Measurements from ENCODE around the gene SH3BP1.

Gene SH3BP1

GRCh38 chr22:37675930-37676735, 36.7 kb downstream of the SH3BP1 start:
- CTCF ChIA-PET = interaction anchor here (0.9 to 21.2 kb wide), 5 partner anchors 15 to 68 kb away, joined by 4 to 506 read pairs (median 6); partner anchors contain the start of genes GGA1, PDXP and SH3BP1
- peak; percentile 38 for DNase-seq
- peaks cover 23% of the 10 kb centered on the region for H3K36me3 Mint-ChIP-seq
- peaks cover 62% of the 10 kb centered on the region for H3K4me1 Mint-ChIP-seq
- no peaks in the 10 kb centered on the region for H3K9me3 Mint-ChIP-seq
- H3K27ac Mint-ChIP-seq = peak overlapping the region; percentile 100
- no peaks in the 10 kb centered on the region for H3K27me3 Mint-ChIP-seq
- peak overlapping the region; percentile 80 for H3K4me3 Mint-ChIP-seq

GRCh38 chr22:37676736-37677492, 37.4 kb downstream of the SH3BP1 start:
- Mint-ChIP-seq H3K4me3 (peak overlapping the region; percentile 80), H3K4me1 (peaks cover 64% of the 10 kb centered on the region), H3K27ac (peak overlapping the region; percentile 100), H3K27me3 (no peaks in the 10 kb centered on the region), H3K9me3 (no peaks in the 10 kb centered on the region), H3K36me3 (peaks cover 23% of the 10 kb centered on the region)
- DNase-seq = peak; percentile 95
- CTCF ChIA-PET = interaction anchor here (0.5 to 21.2 kb wide), 3 partner anchors 18 to 65 kb away, joined by 3 to 506 read pairs (median 3); partner anchors contain the start of gene SH3BP1

- H3K27me3 Mint-ChIP-seq = no peaks in the 10 kb centered on the region
- CTCF ChIA-PET = interaction anchor here (0.5 to 21.2 kb wide), 4 partner anchors 18 to 71 kb away, joined by 3 to 506 read pairs (median 3); partner anchors contain the start of gene SH3BP1
- H3K36me3 Mint-ChIP-seq = peaks cover 21% of the 10 kb centered on the region
- peak overlapping the region; percentile 100 for H3K27ac Mint-ChIP-seq
- peaks cover 58% of the 10 kb centered on the region for H3K4me1 Mint-ChIP-seq
- H3K9me3 Mint-ChIP-seq = no peaks in the 10 kb centered on the region
- DNase-seq = no peak
- H3K4me3 Mint-ChIP-seq = peak overlapping the region; percentile 80
These were observed 38.1 kb downstream of the SH3BP1 start for GRCh38 chr22:37677493-37677974.

- H3K9me3 Mint-ChIP-seq = no peaks in the 10 kb centered on the region
- no peaks in the 10 kb centered on the region for H3K27me3 Mint-ChIP-seq
- peak overlapping the region; percentile 100 for H3K27ac Mint-ChIP-seq
- no peak for DNase-seq
- H3K36me3 Mint-ChIP-seq = peaks cover 21% of the 10 kb centered on the region
- CTCF ChIA-PET = interaction anchor here (0.6 to 21.2 kb wide), 3 partner anchors 10 to 72 kb away, joined by 3 to 506 read pairs (median 3); partner anchors contain the start of gene SH3BP1
- no peak overlapping the region for H3K4me3 Mint-ChIP-seq
- H3K4me1 Mint-ChIP-seq = peaks cover 51% of the 10 kb centered on the region
These were observed 38.9 kb downstream of the SH3BP1 start for GRCh38 chr22:37678372-37678771.

GRCh38 chr22:37679670-37680069, 40.2 kb downstream of the SH3BP1 start:
- Mint-ChIP-seq H3K4me3 (no peak overlapping the region), H3K27me3 (no peaks in the 10 kb centered on the region), H3K27ac (peak overlapping the region; percentile 69), H3K36me3 (peaks cover 21% of the 10 kb centered on the region), H3K9me3 (no peaks in the 10 kb centered on the region), H3K4me1 (peaks cover 39% of the 10 kb centered on the region)
- no peak for DNase-seq
- CTCF ChIA-PET = interaction anchor here (1.1 to 21.2 kb wide), 4 partner anchors 16 to 71 kb away, joined by 3 to 506 read pairs (median 51); partner anchors contain the start of genes GGA1, PDXP and SH3BP1

- H3K4me3 Mint-ChIP-seq = no peak overlapping the region
These were observed 40.9 kb downstream of the SH3BP1 start for GRCh38 chr22:37680191-37680851.

GRCh38 chr22:37681001-37681424, 41.5 kb downstream of the SH3BP1 start:
- DNase-seq = no peak
- H3K4me3 Mint-ChIP-seq = no peak overlapping the region
- peaks cover 32% of the 10 kb centered on the region for H3K4me1 Mint-ChIP-seq
- H3K9me3 Mint-ChIP-seq = no peaks in the 10 kb centered on the region
- CTCF ChIA-PET = interaction anchor here (1.2 to 21.2 kb wide), 10 partner anchors 9 to 72 kb away, joined by 3 to 506 read pairs (median 6); partner anchors contain the start of genes GGA1, PDXP and SH3BP1
- H3K27ac Mint-ChIP-seq = peak overlapping the region; percentile 81
- H3K27me3 Mint-ChIP-seq = no peaks in the 10 kb centered on the region
- H3K36me3 Mint-ChIP-seq = peaks cover 18% of the 10 kb centered on the region

More at GRCh38 chr22:37680191-37680851, 40.9 kb downstream of the SH3BP1 start:
- Mint-ChIP-seq H3K27ac (peak overlapping the region; percentile 69), H3K36me3 (peaks cover 20% of the 10 kb centered on the region), H3K27me3 (no peaks in the 10 kb centered on the region), H3K9me3 (no peaks in the 10 kb centered on the region), H3K4me1 (peaks cover 34% of the 10 kb centered on the region)
- CTCF ChIA-PET = interaction anchor here (1.1 to 21.2 kb wide), 8 partner anchors 11 to 71 kb away, joined by 3 to 506 read pairs (median 6); partner anchors contain the start of genes GGA1, PDXP and SH3BP1
- no peak for DNase-seq

GRCh38 chr22:37681556-37682049, 42.1 kb downstream of the SH3BP1 start:
- DNase-seq = peak; percentile 84
- H3K27me3 Mint-ChIP-seq = no peaks in the 10 kb centered on the region
- H3K9me3 Mint-ChIP-seq = no peaks in the 10 kb centered on the region
- H3K36me3 Mint-ChIP-seq = peaks cover 19% of the 10 kb centered on the region
- peak overlapping the region; percentile 81 for H3K27ac Mint-ChIP-seq
- CTCF ChIA-PET = interaction anchor here (0.6 to 21.2 kb wide), 11 partner anchors 10 to 182 kb away, joined by 3 to 506 read pairs (median 6); partner anchors contain the start of genes GGA1, PDXP and SH3BP1
- peaks cover 32% of the 10 kb centered on the region for H3K4me1 Mint-ChIP-seq
- H3K4me3 Mint-ChIP-seq = no peak overlapping the region

GRCh38 chr22:37684803-37685615, 45.5 kb downstream of the SH3BP1 start:
- H3K4me1 Mint-ChIP-seq = peaks cover 36% of the 10 kb centered on the region
- no peak overlapping the region for H3K4me3 Mint-ChIP-seq
- H3K36me3 Mint-ChIP-seq = peaks cover 23% of the 10 kb centered on the region
- no peaks in the 10 kb centered on the region for H3K9me3 Mint-ChIP-seq
- H3K27ac Mint-ChIP-seq = no peak overlapping the region
- CTCF ChIA-PET = interaction anchor here (0.6 to 21.2 kb wide), 3 partner anchors 52 to 1065 kb away, joined by 4 to 506 read pairs (median 48); partner anchors contain the start of genes GGA1 and SH3BP1
- no peaks in the 10 kb centered on the region for H3K27me3 Mint-ChIP-seq
- no peak for DNase-seq

GRCh38 chr22:37686002-37686982, 46.8 kb downstream of the SH3BP1 start, which contains the start of gene NOL12:
Gene NOL12 (plus strand): TSS chr22:37686343. CDS start chr22:37686393, 50 bp downstream.
- Mint-ChIP-seq H3K4me3 (peak within 1 kb of the TSS; percentile 92), H3K9me3 (no peaks in the 10 kb centered on the region), H3K27me3 (no peaks in the 10 kb centered on the region), H3K36me3 (peaks cover 27% of the 10 kb centered on the region), H3K4me1 (peaks cover 32% of the 10 kb centered on the region), H3K27ac (peak within 1 kb of the TSS; percentile 90)
- DNase-seq = peak; percentile 83
- CTCF ChIA-PET = interaction anchor here (0.7 to 21.2 kb wide), 3 partner anchors 9 to 94 kb away, joined by 3 to 506 read pairs (median 3); partner anchors contain the start of gene SH3BP1

- peaks cover 38% of the 10 kb centered on the region for H3K36me3 Mint-ChIP-seq
These were observed 50.9 kb downstream of the SH3BP1 start for GRCh38 chr22:37690407-37690806.

More at GRCh38 chr22:37690407-37690806, 50.9 kb downstream of the SH3BP1 start:
- H3K9me3 Mint-ChIP-seq = no peaks in the 10 kb centered on the region
- peaks cover 26% of the 10 kb centered on the region for H3K4me1 Mint-ChIP-seq
- CTCF ChIA-PET = no interaction called here
- H3K27ac Mint-ChIP-seq = no peak overlapping the region
- H3K27me3 Mint-ChIP-seq = no peaks in the 10 kb centered on the region
- no peak overlapping the region for H3K4me3 Mint-ChIP-seq
- DNase-seq = no peak

All from activated naive CD4-positive, alpha-beta T cell treated with anti-CD3 and anti-CD28 coated beads, Interleukin-2, amount 10 ng/mL, durations not matched to agents 7 days and 5 days (primary cell).